Measurements from ENCODE around the gene CEP85L.

GRCh38 chr6:118548136-118548535, 103.3 kb downstream of the CEP85L start, which contains the start of gene PLN:
- TF ChIP-seq CTCF (IDR thresholded peaks at IDR 0.05), result no peak
- no peak for TF ChIP-seq POLR2A (IDR thresholded peaks at IDR 0.05)
